DND-41 (cell line): ENCODE results near the gene INMT.

Experiments used
- CTCF ChIP-seq: IDR thresholded peaks from 2 replicates; pipeline ENCODE4 v1.5.1; 2012; ENCODE audit warnings: borderline replicate concordance, low read length, moderate library complexity, mild to moderate bottlenecking; ENCODE audit not compliant: poor library complexity, severe bottlenecking; ENCODE audit errors: extremely low read depth
- EZH2 ChIP-seq: IDR thresholded peaks from 3 replicates; pipeline ENCODE4 v1.6.1; 2012; ENCODE audit warnings: borderline replicate concordance, low read depth, mild to moderate bottlenecking, moderate library complexity, low read length, inconsistent platforms; ENCODE audit not compliant: severe bottlenecking

GRCh38 chr7:30776971-30777370 lies 25.0 kb downstream of the INMT start:
- TF ChIP-seq EZH2 (no peak), CTCF (no peak)
